ENCODE measurements around the gene USP21.

GRCh38 chr1:161193561-161194235, 34.4 kb downstream of the USP21 start:
- TF ChIP-seq CTCF (optimal IDR thresholded peaks at IDR 0.05 in 1 of 3, IDR thresholded peaks at IDR 0.05 in 1 of 3, conservative IDR thresholded peaks at IDR 0.05 in 1 of 3; ENCODE audit: extremely low read depth in 1 of 3, insufficient read depth in 2 of 3, low read length in 3 of 3) (no peak), EZH2 (IDR thresholded peaks at IDR 0.05; ENCODE audit: low read length) (no peak)
